WTC11 (cell line): ENCODE measurements around the gene MMP17. TPM values are rescaled to one million over a fixed set of nuclear protein-coding genes. Genes with fewer than 3 reads are reported as not detected.

Experiments
- ATAC-seq: fragments of 200-7000 bp; cut with Tn5 transposase; 2 replicates; pipeline ENCODE4 v1.10.0; 2021; ENCODE audit warnings: mild to moderate bottlenecking, moderate library complexity
- CTCF ChIA-PET: fragments of 300-600 bp; sonication (Branson Sonifier 250); formaldehyde crosslinking; loops from one replicate; lab custom pipeline; 2021; ENCODE audit warnings: antibody characterized with exemption; lab: Charles Lee
- POLR2A ChIA-PET: fragments of 350-600 bp; sonication (Branson Sonifier 250); formaldehyde crosslinking; loops from one replicate; lab custom pipeline; 2021; ENCODE audit warnings: antibody characterized with exemption; lab: Charles Lee
- DNase-seq: peaks from one replicate; pipeline ENCODE4 v3.0.0; 2021; ENCODE audit warnings: low spot score
- H3K27ac Mint-ChIP-seq: 2 replicates; pipeline ENCODE4 v1.8.0; 2021; ENCODE audit warnings: mixed read lengths
- H3K27me3 Mint-ChIP-seq: 2 replicates; pipeline ENCODE4 v1.8.0; 2021; ENCODE audit warnings: low read depth, mild to moderate bottlenecking, moderate library complexity, mixed read lengths
- H3K36me3 Mint-ChIP-seq: 2 replicates; pipeline ENCODE4 v1.8.0; 2021; ENCODE audit warnings: mixed read lengths
- H3K4me1 Mint-ChIP-seq: 2 replicates; pipeline ENCODE4 v1.8.0; 2022; ENCODE audit warnings: mixed read lengths
- H3K4me3 Mint-ChIP-seq: 2 replicates; pipeline ENCODE4 v1.8.0; 2021; ENCODE audit warnings: mild to moderate bottlenecking, moderate library complexity, mixed read lengths
- H3K9me3 Mint-ChIP-seq: 2 replicates; pipeline ENCODE4 v1.8.0; 2021; ENCODE audit warnings: mixed read lengths
- ATF1 ChIP-seq: sonication (generic); formaldehyde crosslinking; IDR thresholded peaks from 2 replicates; pipeline ENCODE4 v1.8.1; 2023; ENCODE audit warnings: mild to moderate bottlenecking, moderate library complexity, missing genetic modification reagents
- EMX1 ChIP-seq: fragments of 250-450 bp; sonication (Bioruptor Pico); IDR thresholded peaks from 2 replicates; pipeline ENCODE4 v1.8.0; 2021; ENCODE audit warnings: mild to moderate bottlenecking
- ETV6 ChIP-seq: sonication (generic); formaldehyde crosslinking; IDR thresholded peaks from 2 replicates; pipeline ENCODE4 v1.8.1; 2022; ENCODE audit warnings: mild to moderate bottlenecking, missing genetic modification reagents
- GABPB1 ChIP-seq: sonication (generic); formaldehyde crosslinking; IDR thresholded peaks from 2 replicates; pipeline ENCODE4 v1.8.1; 2023; ENCODE audit warnings: mild to moderate bottlenecking, missing genetic modification reagents
- MXD4 ChIP-seq: fragments of 250-450 bp; sonication (Bioruptor Pico); IDR thresholded peaks from 2 replicates; pipeline ENCODE4 v1.8.0; 2021; ENCODE audit warnings: mild to moderate bottlenecking, moderate library complexity, borderline replicate concordance
- NFYB ChIP-seq: sonication (generic); formaldehyde crosslinking; conservative IDR thresholded peaks from 2 replicates; pipeline ENCODE4 v1.8.0; 2022; ENCODE audit warnings: low read depth, missing genetic modification reagents
- RELA ChIP-seq: sonication (generic); formaldehyde crosslinking; IDR thresholded peaks from 2 replicates; pipeline ENCODE4 v1.8.1; 2022; ENCODE audit warnings: missing genetic modification reagents, mild to moderate bottlenecking, borderline replicate concordance
- SOX15 ChIP-seq: fragments of 250-450 bp; sonication (Bioruptor Pico); IDR thresholded peaks from 2 replicates; pipeline ENCODE4 v1.9.0; 2021; ENCODE audit warnings: mild to moderate bottlenecking
- TEAD4 ChIP-seq: sonication (generic); formaldehyde crosslinking; IDR thresholded peaks from 2 replicates; pipeline ENCODE4 v1.8.0; 2022; ENCODE audit warnings: mild to moderate bottlenecking, missing genetic modification reagents
- ZNF317 ChIP-seq: sonication (generic); formaldehyde crosslinking; IDR thresholded peaks from 2 replicates; pipeline ENCODE4 v1.8.1; 2023; ENCODE audit warnings: low read depth, mild to moderate bottlenecking, moderate library complexity, missing genetic modification reagents, borderline replicate concordance
- total RNA-seq: library from RNA; stranded (reverse); gene quantifications from 3 replicates; pipeline ENCODE4 v1.2.3, GENCODE V29; 2021
- TF ChIP-seq, protein P1 (sequence below): sonication (generic); formaldehyde crosslinking; IDR thresholded peaks from 2 replicates; pipeline ENCODE4 v1.8.1; 2022; ENCODE audit warnings: mild to moderate bottlenecking, moderate library complexity, missing genetic modification reagents
- TF ChIP-seq, protein P2 (sequence below): fragments of 250-450 bp; sonication (Bioruptor Pico); IDR thresholded peaks from 2 replicates; pipeline ENCODE4 v1.9.0; 2021; ENCODE audit warnings: mild to moderate bottlenecking, borderline replicate concordance
- TF ChIP-seq, protein P3 (sequence below): fragments of 250-450 bp; sonication (Bioruptor Pico); IDR thresholded peaks from 2 replicates; pipeline ENCODE4 v1.9.0; 2021; ENCODE audit warnings: mild to moderate bottlenecking

The MMP17 gene
- total RNA-seq, 1 experiment from 2014 or later: 67.1 TPM

- 0 out of 2 replicates have a peak, but pooled peaks have one; percentile 7 for TF ChIP-seq NFYB
- no peak for TF ChIP-seq ATF1 (CRISPR knock-in tag)
- DNase-seq (no peak), ATAC-seq (no peak; the same call in 1 of the 2 replicates)
- H3K4me3 Mint-ChIP-seq: no peak overlapping the region
- peaks cover 12% of the 10 kb centered on the region for H3K27me3 Mint-ChIP-seq
- CTCF ChIA-PET: interaction anchor here (1.0 to 1.9 kb wide), 2 partner anchors 12 to 20 kb away, joined by 3 to 4 read pairs; no protein-coding TSS in a partner anchor
- H3K27ac Mint-ChIP-seq: no peak overlapping the region
- no peaks in the 10 kb centered on the region for H3K36me3 Mint-ChIP-seq
- POLR2A ChIA-PET: no interaction called here
- no peaks in the 10 kb centered on the region for H3K9me3 Mint-ChIP-seq
- H3K4me1 Mint-ChIP-seq: peaks cover 32% of the 10 kb centered on the region
Measured at GRCh38 chr12:131862994-131863710, 35.0 kb downstream of the MMP17 start.

GRCh38 chr12:131863711-131864396, 35.7 kb downstream of the MMP17 start:
- H3K9me3 Mint-ChIP-seq: no peaks in the 10 kb centered on the region
- no peak for DNase-seq
- TF ChIP-seq, protein P1, sequence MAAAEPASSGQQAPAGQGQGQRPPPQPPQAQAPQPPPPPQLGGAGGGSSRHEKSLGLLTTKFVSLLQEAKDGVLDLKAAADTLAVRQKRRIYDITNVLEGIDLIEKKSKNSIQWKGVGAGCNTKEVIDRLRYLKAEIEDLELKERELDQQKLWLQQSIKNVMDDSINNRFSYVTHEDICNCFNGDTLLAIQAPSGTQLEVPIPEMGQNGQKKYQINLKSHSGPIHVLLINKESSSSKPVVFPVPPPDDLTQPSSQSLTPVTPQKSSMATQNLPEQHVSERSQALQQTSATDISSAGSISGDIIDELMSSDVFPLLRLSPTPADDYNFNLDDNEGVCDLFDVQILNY (CRISPR knock-in tag): no peak
- TF ChIP-seq MXD4 (CRISPR knock-in tag): no peak
- TF ChIP-seq, protein P2, sequence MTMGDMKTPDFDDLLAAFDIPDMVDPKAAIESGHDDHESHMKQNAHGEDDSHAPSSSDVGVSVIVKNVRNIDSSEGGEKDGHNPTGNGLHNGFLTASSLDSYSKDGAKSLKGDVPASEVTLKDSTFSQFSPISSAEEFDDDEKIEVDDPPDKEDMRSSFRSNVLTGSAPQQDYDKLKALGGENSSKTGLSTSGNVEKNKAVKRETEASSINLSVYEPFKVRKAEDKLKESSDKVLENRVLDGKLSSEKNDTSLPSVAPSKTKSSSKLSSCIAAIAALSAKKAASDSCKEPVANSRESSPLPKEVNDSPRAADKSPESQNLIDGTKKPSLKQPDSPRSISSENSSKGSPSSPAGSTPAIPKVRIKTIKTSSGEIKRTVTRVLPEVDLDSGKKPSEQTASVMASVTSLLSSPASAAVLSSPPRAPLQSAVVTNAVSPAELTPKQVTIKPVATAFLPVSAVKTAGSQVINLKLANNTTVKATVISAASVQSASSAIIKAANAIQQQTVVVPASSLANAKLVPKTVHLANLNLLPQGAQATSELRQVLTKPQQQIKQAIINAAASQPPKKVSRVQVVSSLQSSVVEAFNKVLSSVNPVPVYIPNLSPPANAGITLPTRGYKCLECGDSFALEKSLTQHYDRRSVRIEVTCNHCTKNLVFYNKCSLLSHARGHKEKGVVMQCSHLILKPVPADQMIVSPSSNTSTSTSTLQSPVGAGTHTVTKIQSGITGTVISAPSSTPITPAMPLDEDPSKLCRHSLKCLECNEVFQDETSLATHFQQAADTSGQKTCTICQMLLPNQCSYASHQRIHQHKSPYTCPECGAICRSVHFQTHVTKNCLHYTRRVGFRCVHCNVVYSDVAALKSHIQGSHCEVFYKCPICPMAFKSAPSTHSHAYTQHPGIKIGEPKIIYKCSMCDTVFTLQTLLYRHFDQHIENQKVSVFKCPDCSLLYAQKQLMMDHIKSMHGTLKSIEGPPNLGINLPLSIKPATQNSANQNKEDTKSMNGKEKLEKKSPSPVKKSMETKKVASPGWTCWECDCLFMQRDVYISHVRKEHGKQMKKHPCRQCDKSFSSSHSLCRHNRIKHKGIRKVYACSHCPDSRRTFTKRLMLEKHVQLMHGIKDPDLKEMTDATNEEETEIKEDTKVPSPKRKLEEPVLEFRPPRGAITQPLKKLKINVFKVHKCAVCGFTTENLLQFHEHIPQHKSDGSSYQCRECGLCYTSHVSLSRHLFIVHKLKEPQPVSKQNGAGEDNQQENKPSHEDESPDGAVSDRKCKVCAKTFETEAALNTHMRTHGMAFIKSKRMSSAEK: no peak
- TF ChIP-seq EMX1: no peak
- no peak for TF ChIP-seq ZNF317 (CRISPR knock-in tag)
- no peak for TF ChIP-seq GABPB1 (CRISPR knock-in tag)
- no peak for TF ChIP-seq RELA (CRISPR knock-in tag)
- no peak for TF ChIP-seq TEAD4
- TF ChIP-seq SOX15 (CRISPR knock-in tag): no peak
- TF ChIP-seq ETV6 (CRISPR knock-in tag): no peak
- TF ChIP-seq, protein P3, sequence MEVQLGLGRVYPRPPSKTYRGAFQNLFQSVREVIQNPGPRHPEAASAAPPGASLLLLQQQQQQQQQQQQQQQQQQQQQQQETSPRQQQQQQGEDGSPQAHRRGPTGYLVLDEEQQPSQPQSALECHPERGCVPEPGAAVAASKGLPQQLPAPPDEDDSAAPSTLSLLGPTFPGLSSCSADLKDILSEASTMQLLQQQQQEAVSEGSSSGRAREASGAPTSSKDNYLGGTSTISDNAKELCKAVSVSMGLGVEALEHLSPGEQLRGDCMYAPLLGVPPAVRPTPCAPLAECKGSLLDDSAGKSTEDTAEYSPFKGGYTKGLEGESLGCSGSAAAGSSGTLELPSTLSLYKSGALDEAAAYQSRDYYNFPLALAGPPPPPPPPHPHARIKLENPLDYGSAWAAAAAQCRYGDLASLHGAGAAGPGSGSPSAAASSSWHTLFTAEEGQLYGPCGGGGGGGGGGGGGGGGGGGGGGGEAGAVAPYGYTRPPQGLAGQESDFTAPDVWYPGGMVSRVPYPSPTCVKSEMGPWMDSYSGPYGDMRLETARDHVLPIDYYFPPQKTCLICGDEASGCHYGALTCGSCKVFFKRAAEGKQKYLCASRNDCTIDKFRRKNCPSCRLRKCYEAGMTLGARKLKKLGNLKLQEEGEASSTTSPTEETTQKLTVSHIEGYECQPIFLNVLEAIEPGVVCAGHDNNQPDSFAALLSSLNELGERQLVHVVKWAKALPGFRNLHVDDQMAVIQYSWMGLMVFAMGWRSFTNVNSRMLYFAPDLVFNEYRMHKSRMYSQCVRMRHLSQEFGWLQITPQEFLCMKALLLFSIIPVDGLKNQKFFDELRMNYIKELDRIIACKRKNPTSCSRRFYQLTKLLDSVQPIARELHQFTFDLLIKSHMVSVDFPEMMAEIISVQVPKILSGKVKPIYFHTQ (CRISPR knock-in tag): no peak

More at GRCh38 chr12:131863711-131864396, 35.7 kb downstream of the MMP17 start:
- ChIA-PET CTCF (interaction anchor here (1.0 to 1.9 kb wide), 2 partner anchors 13 to 19 kb away, joined by 3 to 4 read pairs; no protein-coding TSS in a partner anchor), POLR2A (no interaction called here)
- Mint-ChIP-seq H3K27ac (no peak overlapping the region), H3K4me3 (no peak overlapping the region), H3K36me3 (no peaks in the 10 kb centered on the region), H3K4me1 (peaks cover 30% of the 10 kb centered on the region), H3K27me3 (peaks cover 6% of the 10 kb centered on the region; the same call in 1 of the 2 replicates)
- no peak for ATAC-seq
